ENCODE results near the gene GK.

- no peak for TF ChIP-seq CTCF (conservative IDR thresholded peaks at IDR 0.05; ENCODE audit: low read length)
- no peak for TF ChIP-seq EZH2phosphoT487 (IDR thresholded peaks at IDR 0.05; ENCODE audit: borderline replicate concordance)
Measured at GRCh38 chrX:30665471-30665870, 12.2 kb downstream of the GK start.
